ENCODE results near the gene RPS6KA1. TPM values are rescaled to one million over a fixed set of nuclear protein-coding genes. Genes with fewer than 3 reads are reported as not detected.

The RPS6KA1 gene
- total and polyA plus RNA-seq, 9 of the 15 experiments (the other 6 are each of a cell fraction or from before 2014, with no cell fraction given) = 2.4 to 61.0 (median 35.5) TPM

DNA sequence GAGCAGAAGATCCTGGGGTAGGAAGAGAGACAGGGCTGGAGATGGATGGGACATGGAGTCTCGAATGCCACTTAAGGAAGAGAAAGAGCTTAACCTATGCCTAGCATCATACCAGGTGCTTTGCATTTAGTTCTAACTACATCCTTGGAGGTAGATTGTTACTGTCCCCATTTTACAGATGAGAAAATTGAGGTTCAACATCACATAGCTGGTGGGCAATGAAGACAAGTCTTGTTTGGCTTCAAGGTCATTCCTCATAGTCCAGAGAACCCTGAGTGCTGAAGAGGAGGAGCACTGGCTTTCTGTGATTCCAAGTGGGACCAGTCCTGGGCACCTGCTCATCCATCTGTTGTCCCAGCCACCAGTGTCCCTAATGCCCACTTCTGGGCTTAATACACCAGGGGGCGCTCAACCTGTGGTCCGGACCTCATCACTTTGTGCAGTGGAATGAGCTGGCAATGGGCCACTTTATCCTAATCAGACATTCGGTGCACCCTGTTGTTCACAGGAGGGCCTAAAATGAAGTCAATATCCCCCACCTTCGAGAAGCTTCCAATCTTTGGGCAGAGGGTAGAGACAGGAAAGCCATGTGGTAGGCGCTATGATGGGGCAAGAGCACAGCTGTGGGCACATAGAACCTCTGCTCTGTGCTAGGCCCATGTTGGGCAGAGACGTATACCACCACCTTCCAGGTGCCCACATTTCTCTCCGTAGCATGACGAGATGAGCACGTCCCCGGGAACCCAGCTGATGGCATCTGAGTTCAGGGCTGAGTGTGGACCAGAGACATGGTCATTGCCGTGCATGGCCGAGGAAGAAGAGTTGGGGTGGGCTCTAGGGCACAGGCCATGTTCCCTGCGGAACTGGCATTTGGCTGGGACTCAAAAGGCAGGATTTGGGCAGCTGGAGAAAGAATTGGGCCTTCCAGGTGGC lies 9.2 kb downstream of the RPS6KA1 start (continued):
- TF ChIP-seq, protein P1, sequence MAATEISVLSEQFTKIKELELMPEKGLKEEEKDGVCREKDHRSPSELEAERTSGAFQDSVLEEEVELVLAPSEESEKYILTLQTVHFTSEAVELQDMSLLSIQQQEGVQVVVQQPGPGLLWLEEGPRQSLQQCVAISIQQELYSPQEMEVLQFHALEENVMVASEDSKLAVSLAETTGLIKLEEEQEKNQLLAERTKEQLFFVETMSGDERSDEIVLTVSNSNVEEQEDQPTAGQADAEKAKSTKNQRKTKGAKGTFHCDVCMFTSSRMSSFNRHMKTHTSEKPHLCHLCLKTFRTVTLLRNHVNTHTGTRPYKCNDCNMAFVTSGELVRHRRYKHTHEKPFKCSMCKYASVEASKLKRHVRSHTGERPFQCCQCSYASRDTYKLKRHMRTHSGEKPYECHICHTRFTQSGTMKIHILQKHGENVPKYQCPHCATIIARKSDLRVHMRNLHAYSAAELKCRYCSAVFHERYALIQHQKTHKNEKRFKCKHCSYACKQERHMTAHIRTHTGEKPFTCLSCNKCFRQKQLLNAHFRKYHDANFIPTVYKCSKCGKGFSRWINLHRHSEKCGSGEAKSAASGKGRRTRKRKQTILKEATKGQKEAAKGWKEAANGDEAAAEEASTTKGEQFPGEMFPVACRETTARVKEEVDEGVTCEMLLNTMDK (IDR thresholded peaks at IDR 0.05; ENCODE audit: borderline replicate concordance, insufficient read depth, low read depth, low read length, poor library complexity, severe bottlenecking) = peak; percentile 55
- TF ChIP-seq ZNF24 (IDR thresholded peaks at IDR 0.05) = 0 out of 2 replicates have a peak, but pooled peaks have one; percentile 14
- peak; percentile 100 for TF ChIP-seq BCOR (IDR thresholded peaks at IDR 0.05)
- no peak for TF ChIP-seq BRCA1 (IDR thresholded peaks at IDR 0.05)
- TF ChIP-seq BRCA1 (CRISPR knock-in tag; IDR thresholded peaks at IDR 0.05) = peak; percentile 81; the same call in 1 of the 2 replicates
- peak; percentile 44; the same call in 1 of the 2 replicates for TF ChIP-seq CTBP1 (IDR thresholded peaks at IDR 0.05; ENCODE audit: borderline replicate concordance)
- TF ChIP-seq SMC3 (conservative IDR thresholded peaks at IDR 0.05; ENCODE audit: insufficient read depth, low read depth, low read length) = 0 out of 2 replicates have a peak, but pooled peaks have one; percentile 25
- 0 out of 2 replicates have a peak, but pooled peaks have one; percentile 49 for TF ChIP-seq XRCC5 (IDR thresholded peaks at IDR 0.05; ENCODE audit: low read depth, low read length)
- TF ChIP-seq, protein P2, sequence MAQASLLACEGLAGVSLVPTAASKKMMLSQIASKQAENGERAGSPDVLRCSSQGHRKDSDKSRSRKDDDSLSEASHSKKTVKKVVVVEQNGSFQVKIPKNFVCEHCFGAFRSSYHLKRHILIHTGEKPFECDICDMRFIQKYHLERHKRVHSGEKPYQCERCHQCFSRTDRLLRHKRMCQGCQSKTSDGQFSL (CRISPR knock-in tag; IDR thresholded peaks at IDR 0.05) = no peak
- TF ChIP-seq, protein P2 (tag; IDR thresholded peaks at IDR 0.05) = no peak
- 0 out of 2 replicates have a peak, but pooled peaks have one; percentile 27 for TF ChIP-seq MEF2D (tag; conservative IDR thresholded peaks at IDR 0.05; ENCODE audit: low read depth)
- TF ChIP-seq NFIC (IDR thresholded peaks at IDR 0.05) = peak; percentile 93
- TF ChIP-seq CC2D1A (IDR thresholded peaks at IDR 0.05) = peak; percentile 51; the same call in 1 of the 2 replicates
